ENCODE results near the gene OPHN1. TPM values are rescaled to one million over a fixed set of nuclear protein-coding genes. Genes with fewer than 3 reads are reported as not detected.

The OPHN1 gene
- polyA plus RNA-seq, 1 experiment, result 5.9 TPM

DNA sequence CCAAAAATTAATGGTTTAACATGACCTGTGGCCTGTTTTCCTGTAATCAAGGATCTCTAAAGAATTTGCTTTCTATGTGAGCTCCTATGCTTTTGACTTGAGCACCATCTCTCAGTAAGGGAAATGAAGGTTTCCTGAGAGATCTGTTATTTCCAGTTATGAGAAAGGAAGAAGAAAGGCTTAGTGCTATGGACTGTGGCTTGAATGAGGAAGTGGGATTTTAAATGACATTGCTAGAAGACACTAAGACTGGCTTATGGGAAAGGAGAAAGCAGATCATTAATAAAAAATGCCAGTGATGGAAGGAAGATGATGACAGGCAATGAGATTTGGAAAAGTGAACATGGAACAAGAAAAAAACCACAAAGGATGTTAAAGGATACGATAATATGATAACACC lies 285.4 kb downstream of the OPHN1 start:
- POLR2A ChIA-PET, result no interaction called here
- H3K4me3 ChIP-seq (ENCODE audit: low read depth, low read length), result no peak overlapping the region
- CTCF ChIA-PET, result interaction anchor here (5.3 kb wide), 1 partner anchor 129 kb away, joined by 30 read pairs; no protein-coding TSS in a partner anchor
- H3K27me3 ChIP-seq (ENCODE audit: control insufficient read depth, insufficient read depth, low read length), result no peaks in the 10 kb centered on the region
- DNase-seq (ENCODE audit: low read depth), result no peak
- TF ChIP-seq, protein P1, sequence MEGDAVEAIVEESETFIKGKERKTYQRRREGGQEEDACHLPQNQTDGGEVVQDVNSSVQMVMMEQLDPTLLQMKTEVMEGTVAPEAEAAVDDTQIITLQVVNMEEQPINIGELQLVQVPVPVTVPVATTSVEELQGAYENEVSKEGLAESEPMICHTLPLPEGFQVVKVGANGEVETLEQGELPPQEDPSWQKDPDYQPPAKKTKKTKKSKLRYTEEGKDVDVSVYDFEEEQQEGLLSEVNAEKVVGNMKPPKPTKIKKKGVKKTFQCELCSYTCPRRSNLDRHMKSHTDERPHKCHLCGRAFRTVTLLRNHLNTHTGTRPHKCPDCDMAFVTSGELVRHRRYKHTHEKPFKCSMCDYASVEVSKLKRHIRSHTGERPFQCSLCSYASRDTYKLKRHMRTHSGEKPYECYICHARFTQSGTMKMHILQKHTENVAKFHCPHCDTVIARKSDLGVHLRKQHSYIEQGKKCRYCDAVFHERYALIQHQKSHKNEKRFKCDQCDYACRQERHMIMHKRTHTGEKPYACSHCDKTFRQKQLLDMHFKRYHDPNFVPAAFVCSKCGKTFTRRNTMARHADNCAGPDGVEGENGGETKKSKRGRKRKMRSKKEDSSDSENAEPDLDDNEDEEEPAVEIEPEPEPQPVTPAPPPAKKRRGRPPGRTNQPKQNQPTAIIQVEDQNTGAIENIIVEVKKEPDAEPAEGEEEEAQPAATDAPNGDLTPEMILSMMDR (IDR thresholded peaks at IDR 0.05; ENCODE audit: insufficient read depth, low read depth, low read length), result no peak
- H3K36me3 ChIP-seq (ENCODE audit: control insufficient read depth, insufficient read depth, low read length), result no peaks in the 10 kb centered on the region

DNA sequence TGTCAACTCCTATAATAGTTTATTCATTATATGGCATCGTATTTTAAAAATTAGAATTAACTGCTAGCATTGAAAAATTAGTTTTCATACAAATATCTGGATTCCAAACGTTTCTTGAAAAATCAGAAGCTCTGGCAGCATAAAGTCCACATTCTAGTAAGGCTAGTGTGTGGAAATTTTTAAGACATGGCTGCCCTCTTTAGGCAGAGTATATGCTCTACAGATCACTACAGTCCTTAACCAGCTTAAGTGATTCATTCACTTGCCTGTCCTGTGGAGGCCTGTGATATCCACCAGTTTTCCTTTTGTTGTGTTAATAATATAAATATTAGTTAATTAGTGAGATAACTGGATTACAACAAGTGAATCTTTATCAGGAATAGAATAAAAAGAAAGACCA lies 287.2 kb downstream of the OPHN1 start:
- Histone ChIP-seq H3K36me3 (ENCODE audit: control insufficient read depth, insufficient read depth, low read length) (no peaks in the 10 kb centered on the region), H3K4me3 (ENCODE audit: low read depth, low read length) (no peak overlapping the region), H3K27me3 (ENCODE audit: control insufficient read depth, insufficient read depth, low read length) (no peaks in the 10 kb centered on the region)
- DNase-seq (ENCODE audit: low read depth), result no peak
- POLR2A ChIA-PET, result interaction anchor here (0.7 kb wide), 1 partner anchor 1053 kb away, joined by 3 read pairs; no protein-coding TSS in a partner anchor
- TF ChIP-seq, protein P1 (IDR thresholded peaks at IDR 0.05; ENCODE audit: insufficient read depth, low read depth, low read length), result peak; percentile 44
- CTCF ChIA-PET, result interaction anchor here (0.7 to 5.3 kb wide), 8 partner anchors 8 to 1417 kb away, joined by 3 to 30 read pairs (median 4); no protein-coding TSS in a partner anchor

DNA sequence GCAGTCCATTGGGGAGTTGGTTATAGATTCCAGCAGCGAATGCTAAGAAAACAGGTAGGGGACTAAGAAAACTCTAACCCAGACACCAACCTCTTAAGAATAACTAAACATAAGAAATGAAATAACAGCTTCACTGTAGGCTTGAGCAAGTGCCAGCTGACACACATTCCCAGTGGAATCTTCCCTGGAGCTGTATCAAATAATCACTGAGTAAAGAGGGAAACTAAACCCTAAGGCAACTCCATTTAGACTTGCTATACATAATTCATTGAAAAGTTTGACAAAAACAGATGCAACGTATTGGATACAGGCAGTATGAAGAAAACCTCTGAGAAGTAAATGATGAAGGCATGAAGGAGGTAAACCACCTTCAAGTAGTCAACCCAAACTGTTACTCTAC lies 293.5 kb downstream of the OPHN1 start:
- no peak overlapping the region for H3K4me3 ChIP-seq (ENCODE audit: low read depth, low read length)
- DNase-seq (ENCODE audit: low read depth), result no peak
- H3K27me3 ChIP-seq (ENCODE audit: control insufficient read depth, insufficient read depth, low read length), result no peaks in the 10 kb centered on the region
- ChIA-PET CTCF (no interaction called here), POLR2A (no interaction called here)
- TF ChIP-seq, protein P1 (IDR thresholded peaks at IDR 0.05; ENCODE audit: insufficient read depth, low read depth, low read length), result no peak
- H3K36me3 ChIP-seq (ENCODE audit: control insufficient read depth, insufficient read depth, low read length), result no peaks in the 10 kb centered on the region

DNA sequence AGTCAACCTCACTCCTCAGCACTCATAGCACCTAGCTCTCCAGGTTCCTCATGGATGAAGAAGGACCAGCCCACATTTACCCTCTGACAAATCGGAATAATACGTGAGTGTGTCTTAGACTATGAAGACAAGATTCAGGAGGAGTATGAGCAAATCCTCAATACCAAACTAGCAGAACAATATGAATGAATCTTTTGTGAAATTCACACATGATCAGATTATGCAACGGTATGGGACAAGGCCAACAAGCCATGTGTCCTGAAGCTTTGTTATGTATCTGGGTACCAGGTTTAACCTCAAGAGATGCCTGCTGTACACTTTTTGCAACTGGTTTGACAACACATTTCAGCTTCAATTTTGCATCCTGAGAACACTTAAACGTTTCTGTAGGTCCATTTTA lies 300.1 kb downstream of the OPHN1 start:
- TF ChIP-seq, protein P1 (IDR thresholded peaks at IDR 0.05; ENCODE audit: insufficient read depth, low read depth, low read length), result no peak
- DNase-seq (ENCODE audit: low read depth), result no peak
- CTCF ChIA-PET, result no interaction called here
- POLR2A ChIA-PET, result no interaction called here
- H3K36me3 ChIP-seq (ENCODE audit: control insufficient read depth, insufficient read depth, low read length), result no peaks in the 10 kb centered on the region
- H3K27me3 ChIP-seq (ENCODE audit: control insufficient read depth, insufficient read depth, low read length), result no peaks in the 10 kb centered on the region
- H3K4me3 ChIP-seq (ENCODE audit: low read depth, low read length), result no peak overlapping the region

DNA sequence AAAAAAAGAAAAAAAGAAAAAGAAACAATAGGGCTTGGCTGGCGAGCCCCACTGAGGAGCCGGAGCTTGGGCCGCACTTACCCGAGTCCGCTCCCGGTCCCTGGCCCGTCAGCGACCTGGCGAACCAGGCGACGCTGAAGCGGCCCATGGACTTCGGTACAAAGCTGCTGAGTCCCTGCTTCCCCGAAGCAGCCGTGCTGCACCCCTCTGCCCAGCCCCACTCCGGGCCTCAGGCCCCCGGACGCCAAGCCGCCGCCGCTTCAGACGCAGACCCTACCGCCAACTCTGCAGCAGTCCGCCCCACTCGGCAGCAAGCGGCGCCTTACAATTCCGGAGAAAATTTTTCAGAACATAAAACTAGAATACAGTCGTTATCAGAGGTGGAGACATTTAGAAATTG lies 300.5 kb downstream of the OPHN1 start:
- ChIA-PET CTCF (no interaction called here), POLR2A (no interaction called here)
- Histone ChIP-seq H3K4me3 (ENCODE audit: low read depth, low read length) (no peak overlapping the region), H3K36me3 (ENCODE audit: control insufficient read depth, insufficient read depth, low read length) (no peaks in the 10 kb centered on the region), H3K27me3 (ENCODE audit: control insufficient read depth, insufficient read depth, low read length) (no peaks in the 10 kb centered on the region)
- DNase-seq (ENCODE audit: low read depth), result no peak
- TF ChIP-seq, protein P1 (IDR thresholded peaks at IDR 0.05; ENCODE audit: insufficient read depth, low read depth, low read length), result no peak

All from BJ (cell line).